AG09309 (cell line): Measurements from ENCODE around the gene ERFL.

ENCODE experiments used
- DNase-seq: peaks from one replicate; pipeline ENCODE4 v3.0.0-alpha.2; 2010; ENCODE audit warnings: low read depth
- H3K4me3 ChIP-seq: 2 replicates; pipeline ENCODE4 v1.5.1; 2011; ENCODE audit warnings: mild to moderate bottlenecking, low read depth, low read length, moderate library complexity; ENCODE audit not compliant: control insufficient read depth
- TF ChIP-seq, protein P1 (sequence below): IDR thresholded peaks from 2 replicates; pipeline ENCODE4 v1.5.1; 2011; ENCODE audit warnings: mild to moderate bottlenecking, low read depth, low read length, inconsistent platforms; ENCODE audit not compliant: insufficient read depth, control insufficient read depth; ENCODE audit errors: missing control alignments

ERFL gene

DNA sequence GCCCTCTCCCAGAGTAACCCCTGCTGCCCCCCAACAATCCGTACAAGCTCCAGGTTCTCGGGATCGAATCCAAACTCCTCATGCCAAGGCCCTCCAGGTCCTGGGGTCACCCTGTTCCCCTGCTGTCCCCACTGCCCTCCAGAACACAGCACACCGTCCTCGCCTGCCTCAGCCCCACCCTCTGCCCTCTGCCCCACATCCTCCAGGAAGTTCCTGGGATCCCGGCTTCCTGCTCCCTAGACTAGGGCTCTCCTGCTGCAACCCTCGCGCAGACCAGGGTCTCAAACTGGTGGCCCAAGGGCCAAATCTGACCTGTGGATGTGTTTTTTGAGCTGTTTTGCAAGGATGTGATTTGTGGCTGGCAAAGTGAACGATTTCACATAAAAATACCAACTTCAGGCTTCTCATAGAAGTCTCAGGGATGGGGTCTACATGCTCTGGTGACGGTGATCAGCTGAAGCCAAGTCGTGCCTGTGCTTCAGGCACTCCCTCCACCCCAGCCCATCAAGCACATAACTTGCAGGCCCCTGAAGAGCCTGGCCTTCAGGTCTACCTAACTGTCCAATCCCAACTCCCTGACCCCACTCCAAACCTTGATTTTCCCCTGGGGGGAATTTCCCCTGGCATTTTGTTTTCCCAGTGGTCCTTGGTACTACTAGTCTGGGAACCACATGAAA lies 29.1 kb upstream of the ERFL start:
- H3K4me3 ChIP-seq, result no peak overlapping the region; the same call in 1 of the 2 replicates
- no peak for DNase-seq
- TF ChIP-seq, protein P1, sequence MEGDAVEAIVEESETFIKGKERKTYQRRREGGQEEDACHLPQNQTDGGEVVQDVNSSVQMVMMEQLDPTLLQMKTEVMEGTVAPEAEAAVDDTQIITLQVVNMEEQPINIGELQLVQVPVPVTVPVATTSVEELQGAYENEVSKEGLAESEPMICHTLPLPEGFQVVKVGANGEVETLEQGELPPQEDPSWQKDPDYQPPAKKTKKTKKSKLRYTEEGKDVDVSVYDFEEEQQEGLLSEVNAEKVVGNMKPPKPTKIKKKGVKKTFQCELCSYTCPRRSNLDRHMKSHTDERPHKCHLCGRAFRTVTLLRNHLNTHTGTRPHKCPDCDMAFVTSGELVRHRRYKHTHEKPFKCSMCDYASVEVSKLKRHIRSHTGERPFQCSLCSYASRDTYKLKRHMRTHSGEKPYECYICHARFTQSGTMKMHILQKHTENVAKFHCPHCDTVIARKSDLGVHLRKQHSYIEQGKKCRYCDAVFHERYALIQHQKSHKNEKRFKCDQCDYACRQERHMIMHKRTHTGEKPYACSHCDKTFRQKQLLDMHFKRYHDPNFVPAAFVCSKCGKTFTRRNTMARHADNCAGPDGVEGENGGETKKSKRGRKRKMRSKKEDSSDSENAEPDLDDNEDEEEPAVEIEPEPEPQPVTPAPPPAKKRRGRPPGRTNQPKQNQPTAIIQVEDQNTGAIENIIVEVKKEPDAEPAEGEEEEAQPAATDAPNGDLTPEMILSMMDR, result no peak

DNA sequence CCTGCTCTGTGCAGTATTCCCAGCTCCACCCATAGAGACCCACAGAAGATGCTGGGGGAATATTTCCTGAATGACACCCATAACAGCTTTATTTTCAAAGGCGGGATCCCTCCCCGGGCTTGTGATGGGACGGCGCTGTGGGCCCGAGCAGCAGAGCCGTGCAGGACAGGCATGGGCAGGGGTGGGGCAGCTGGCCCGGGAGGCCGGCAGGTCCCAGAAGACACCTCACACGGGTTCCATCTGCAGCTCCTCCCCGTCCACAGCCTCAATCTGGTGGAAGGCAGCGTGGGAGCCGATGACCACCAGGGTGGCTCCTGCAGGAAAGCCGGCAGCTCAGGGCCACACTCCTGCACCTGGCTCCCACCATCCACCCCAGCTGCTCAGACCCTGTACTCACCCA lies 28.4 kb upstream of the ERFL start:
- no peak overlapping the region for H3K4me3 ChIP-seq
- TF ChIP-seq, protein P1, result no peak
- no peak for DNase-seq

DNA sequence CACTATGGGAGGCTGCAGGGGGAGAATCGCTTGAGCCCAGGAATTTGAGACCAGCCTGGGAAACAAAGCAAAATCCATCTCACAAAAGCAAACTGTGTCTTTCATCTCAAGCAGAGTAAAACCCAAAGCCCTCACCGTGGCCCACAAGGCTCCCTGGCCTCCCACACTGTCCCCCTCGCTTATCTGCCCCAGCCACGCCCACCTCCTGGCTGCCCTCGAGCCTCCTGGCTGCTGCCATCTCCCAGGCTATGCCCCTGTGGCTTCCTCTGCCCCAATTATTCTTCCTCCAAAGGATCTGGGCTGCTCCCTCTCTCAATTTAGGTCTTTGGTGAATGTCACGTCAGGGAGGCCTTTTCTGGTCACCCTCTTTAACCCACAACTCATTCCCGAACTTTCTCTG lies 27.3 kb upstream of the ERFL start:
- no peak for DNase-seq
- no peak overlapping the region for H3K4me3 ChIP-seq
- TF ChIP-seq, protein P1, result no peak

DNA sequence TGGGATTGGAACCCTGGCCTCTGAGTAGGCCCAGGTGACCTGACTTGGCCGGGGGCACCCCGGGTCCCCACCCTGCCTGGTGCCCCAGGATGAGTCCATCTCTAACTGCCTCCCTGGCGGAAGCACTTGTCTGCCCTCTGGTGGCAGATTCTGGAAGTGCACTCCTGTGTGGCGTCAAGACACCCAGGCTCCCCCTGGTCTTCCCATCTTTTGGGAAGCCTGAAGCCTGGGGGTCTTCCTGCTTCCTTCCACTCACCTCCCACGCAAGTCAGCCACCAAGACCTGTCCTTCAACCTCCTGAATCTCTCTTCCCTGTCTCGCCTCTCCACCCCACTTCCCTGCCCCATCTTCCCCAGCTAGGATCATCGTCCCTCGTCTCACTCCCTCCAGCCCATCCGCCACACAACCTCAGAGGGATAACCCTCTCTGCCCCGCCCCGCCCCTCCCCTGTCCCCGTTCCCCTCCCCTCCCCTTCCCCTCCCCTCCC lies 23.5 kb upstream of the ERFL start:
- DNase-seq, result no peak
- no peak overlapping the region for H3K4me3 ChIP-seq
- TF ChIP-seq, protein P1, result peak; percentile 97

DNA sequence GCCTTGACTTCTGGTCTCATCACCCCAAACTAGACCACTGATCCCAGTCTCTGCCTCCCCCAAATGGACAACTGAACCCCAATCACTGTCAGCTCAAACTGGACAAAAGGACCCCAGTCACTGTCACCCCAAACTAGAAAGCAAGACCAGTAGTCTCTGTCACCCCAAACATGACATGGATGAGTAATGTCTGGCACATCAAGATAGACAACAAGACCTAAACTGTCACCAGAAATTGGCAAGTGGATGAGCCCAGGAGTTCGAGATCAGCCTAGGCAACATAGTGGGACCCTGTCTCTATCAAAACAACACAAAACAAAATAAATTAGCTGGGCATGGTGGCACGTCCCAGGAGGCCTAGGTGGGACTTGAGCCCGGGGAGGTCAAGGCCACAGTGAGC lies 18.8 kb upstream of the ERFL start:
- TF ChIP-seq, protein P1, result no peak
- no peak overlapping the region for H3K4me3 ChIP-seq
- no peak for DNase-seq

DNA sequence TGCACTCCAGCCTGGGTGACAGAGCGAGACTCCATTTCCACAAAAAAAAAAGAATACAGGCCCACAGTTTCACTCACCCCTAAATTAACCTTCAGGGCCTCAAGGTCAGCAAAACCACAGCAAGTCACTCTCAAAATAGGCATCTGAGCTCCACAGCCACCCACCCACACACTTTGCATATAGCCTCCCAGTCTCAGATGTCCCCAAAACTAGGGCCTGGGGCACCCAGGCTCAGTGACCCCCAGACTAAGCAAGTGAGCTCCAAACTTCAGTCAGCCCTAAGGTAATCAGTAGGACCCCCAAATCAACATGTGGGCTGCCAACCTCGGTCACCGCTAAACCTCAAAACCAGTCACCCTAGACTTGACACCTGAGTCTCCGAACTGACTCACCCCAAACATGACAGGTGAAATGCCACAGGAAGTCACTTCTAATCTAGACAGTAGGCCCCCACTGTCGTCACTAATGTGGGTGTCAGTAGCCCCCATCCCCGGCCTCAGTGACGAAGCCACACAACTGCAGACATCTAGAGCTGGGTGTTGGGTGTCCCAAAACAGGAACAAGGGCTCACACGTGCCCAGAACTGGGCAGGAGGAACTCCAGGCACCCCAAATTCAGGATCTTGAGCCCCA lies 17.0 kb upstream of the ERFL start:
- no peak overlapping the region for H3K4me3 ChIP-seq
- DNase-seq, result no peak
- TF ChIP-seq, protein P1, result no peak
